Astrocyte of the cerebellum (primary cell): ENCODE data around the gene NEK4.

Source experiments
- DNase-seq: peaks from one replicate; pipeline ENCODE4 v3.0.0-alpha.2; 2011; ENCODE audit warnings: low read depth
- H3K4me3 ChIP-seq: 2 replicates; pipeline ENCODE4 v1.5.1; 2011; ENCODE audit warnings: mild to moderate bottlenecking, low read depth, low read length, moderate library complexity
- in situ Hi-C: cut with HindIII; loops from 2 replicates; pipeline ENCODE4 v1.10.0; 2017; ENCODE audit warnings: low sequenced_read_pairs
- TF ChIP-seq, protein P1 (sequence below): IDR thresholded peaks from 2 replicates; pipeline ENCODE4 v1.5.1; 2012; ENCODE audit warnings: low read length, low read depth, moderate library complexity, mild to moderate bottlenecking; ENCODE audit errors: missing control alignments

Gene NEK4

DNA sequence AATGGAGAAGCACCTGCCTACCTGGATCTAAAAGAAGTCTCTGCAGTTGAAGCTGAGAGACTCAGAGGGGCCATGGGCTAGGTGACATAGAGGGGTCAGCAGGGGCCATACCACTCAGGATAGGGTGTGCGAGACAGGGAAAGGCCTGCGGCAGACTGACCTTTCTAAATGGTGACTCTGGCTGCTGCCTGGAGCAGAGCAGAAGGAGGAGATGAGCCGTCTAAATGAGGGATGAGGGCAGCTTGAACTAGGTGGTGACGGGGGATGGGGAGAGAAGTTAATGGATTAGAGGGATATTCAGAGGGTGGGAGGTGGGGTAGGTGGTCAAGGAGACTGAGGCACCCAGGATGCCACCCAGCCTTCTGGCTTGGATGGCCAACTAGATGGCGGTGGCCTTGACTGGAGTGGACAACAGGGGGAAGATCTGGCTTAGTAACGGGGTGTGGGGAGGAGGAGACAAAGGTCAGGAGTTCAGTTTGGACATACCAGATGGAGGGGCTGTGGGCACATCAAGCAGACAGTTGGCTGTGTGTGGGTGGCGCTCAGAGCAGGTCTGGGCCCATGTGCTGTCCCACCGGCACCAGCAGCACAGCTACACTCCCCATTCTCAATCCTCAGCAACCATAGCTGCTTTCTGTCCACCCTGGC lies 3.5 kb upstream of the NEK4 start:
- TF ChIP-seq, protein P1, sequence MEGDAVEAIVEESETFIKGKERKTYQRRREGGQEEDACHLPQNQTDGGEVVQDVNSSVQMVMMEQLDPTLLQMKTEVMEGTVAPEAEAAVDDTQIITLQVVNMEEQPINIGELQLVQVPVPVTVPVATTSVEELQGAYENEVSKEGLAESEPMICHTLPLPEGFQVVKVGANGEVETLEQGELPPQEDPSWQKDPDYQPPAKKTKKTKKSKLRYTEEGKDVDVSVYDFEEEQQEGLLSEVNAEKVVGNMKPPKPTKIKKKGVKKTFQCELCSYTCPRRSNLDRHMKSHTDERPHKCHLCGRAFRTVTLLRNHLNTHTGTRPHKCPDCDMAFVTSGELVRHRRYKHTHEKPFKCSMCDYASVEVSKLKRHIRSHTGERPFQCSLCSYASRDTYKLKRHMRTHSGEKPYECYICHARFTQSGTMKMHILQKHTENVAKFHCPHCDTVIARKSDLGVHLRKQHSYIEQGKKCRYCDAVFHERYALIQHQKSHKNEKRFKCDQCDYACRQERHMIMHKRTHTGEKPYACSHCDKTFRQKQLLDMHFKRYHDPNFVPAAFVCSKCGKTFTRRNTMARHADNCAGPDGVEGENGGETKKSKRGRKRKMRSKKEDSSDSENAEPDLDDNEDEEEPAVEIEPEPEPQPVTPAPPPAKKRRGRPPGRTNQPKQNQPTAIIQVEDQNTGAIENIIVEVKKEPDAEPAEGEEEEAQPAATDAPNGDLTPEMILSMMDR, result no peak
- in situ Hi-C loops, result no loop called here
- DNase-seq, result no peak
- H3K4me3 ChIP-seq, result no peak overlapping the region

GRCh38 chr3:52773361-52774065 lies 2.8 kb upstream of the NEK4 start:
- in situ Hi-C loops, result no loop called here
- H3K4me3 ChIP-seq, result no peak overlapping the region
- TF ChIP-seq, protein P1, result no peak
- no peak for DNase-seq

DNA sequence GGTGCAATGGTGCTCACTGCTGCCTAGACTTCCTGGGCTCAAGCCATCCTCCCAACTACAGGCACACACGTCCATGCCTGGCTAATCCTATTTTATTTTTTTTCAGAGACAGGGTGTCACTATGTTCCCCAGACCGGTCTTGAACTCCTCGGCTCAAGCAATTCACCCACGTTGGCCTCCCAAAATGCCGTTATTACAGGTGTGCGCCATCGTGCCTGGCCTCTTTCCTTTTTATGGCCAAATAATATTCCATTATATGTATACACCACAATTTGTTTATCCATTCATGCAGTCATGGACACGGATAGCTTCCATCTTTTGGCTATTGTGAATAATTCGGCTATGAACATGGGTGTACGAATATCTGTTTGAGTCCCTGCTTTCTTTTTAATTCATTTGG lies 962 bp upstream of the NEK4 start:
- H3K4me3 ChIP-seq, result no peak overlapping the region
- no peak for DNase-seq
- in situ Hi-C loops, result no loop called here
- TF ChIP-seq, protein P1, result no peak

GRCh38 chr3:52771334-52771681 lies 568 bp upstream of the NEK4 start:
- H3K4me3 ChIP-seq, result peak overlapping the region; percentile 70
- TF ChIP-seq, protein P1, result no peak
- in situ Hi-C loops, result no loop called here
- no peak for DNase-seq

DNA sequence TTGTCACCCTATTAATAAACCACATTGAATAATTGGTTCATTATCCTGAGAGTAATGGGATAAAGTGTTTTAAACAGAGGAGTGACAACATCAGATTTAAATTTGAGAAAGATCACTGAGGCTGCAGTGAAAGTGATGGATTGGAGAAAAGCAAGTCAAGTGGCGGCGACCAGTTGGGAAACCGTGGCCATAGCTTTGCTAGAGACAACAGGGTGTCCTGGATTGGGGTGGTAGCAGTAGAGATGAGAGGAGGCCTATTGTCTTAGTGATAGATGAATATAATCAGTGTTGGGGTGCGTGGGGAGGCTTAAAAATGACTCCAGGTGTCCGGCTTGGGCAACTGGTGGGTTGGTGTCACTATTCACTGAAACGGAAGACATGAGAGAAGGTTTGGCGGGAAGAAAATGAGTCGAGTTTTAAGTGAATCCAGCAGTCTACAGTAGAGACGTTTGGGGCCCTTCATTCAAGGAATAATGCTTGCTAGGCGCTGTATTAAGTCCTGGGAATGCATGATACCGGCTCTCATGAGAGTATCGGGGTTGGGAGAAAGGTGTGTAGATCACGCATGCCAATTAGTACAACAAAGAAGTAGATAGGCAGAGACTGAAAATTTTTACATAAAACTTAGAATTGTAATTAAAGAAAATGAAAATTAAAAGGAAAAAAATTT lies 819 bp downstream of the NEK4 start:
- peak overlapping the region; percentile 70 for H3K4me3 ChIP-seq
- in situ Hi-C loops, result no loop called here
- no peak for DNase-seq
- TF ChIP-seq, protein P1, result no peak

GRCh38 chr3:52763466-52763865 lies 7.3 kb downstream of the NEK4 start:
- H3K4me3 ChIP-seq, result no peak overlapping the region
- DNase-seq, result no peak
- in situ Hi-C loops, result no loop called here
- TF ChIP-seq, protein P1, result no peak
